GM04504 (cell line): ENCODE measurements around the gene GUCY1A2.

ENCODE experiments used
- DNase-seq: peaks from one replicate; pipeline ENCODE4 v3.0.0-alpha.2; 2012; ENCODE audit warnings: low read depth

The GUCY1A2 gene

DNA sequence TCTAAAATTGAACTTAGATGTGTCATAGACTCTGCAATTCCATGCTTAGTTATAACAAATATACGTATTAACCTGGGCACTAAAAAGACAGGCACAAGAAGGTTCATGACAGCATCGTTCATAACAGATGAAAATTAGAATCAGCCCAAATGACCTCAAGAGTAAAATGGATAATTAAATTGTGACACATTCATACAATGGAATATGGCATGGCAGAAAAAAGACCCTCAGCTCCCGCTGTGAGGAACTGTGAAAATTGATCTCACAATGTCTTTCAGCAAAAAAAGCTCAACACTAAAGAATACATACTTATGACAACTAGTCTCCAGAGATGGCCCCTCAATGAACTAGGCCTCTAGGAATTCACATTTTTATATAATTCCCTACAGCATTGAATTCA lies 386.0 kb downstream of the GUCY1A2 start:
- DNase-seq: no peak

DNA sequence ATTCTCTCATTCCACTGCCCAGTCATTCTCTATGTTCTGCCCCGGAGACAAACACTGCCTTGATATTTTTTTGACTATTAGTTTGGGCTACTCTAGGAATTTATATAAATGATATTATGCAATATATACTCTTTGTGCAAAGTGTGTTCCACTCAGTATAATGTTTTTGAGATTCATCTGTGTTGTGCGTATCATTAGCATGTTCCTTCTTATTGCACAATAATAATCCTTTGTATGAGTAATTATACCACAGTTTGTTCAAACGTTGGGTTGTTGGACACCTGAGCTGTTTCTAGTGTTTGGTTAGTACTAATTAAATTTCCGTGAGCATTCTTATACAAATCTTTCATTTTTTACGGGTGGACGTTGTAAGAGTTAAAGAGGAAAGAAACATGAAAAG lies 390.6 kb downstream of the GUCY1A2 start:
- no peak for DNase-seq

DNA sequence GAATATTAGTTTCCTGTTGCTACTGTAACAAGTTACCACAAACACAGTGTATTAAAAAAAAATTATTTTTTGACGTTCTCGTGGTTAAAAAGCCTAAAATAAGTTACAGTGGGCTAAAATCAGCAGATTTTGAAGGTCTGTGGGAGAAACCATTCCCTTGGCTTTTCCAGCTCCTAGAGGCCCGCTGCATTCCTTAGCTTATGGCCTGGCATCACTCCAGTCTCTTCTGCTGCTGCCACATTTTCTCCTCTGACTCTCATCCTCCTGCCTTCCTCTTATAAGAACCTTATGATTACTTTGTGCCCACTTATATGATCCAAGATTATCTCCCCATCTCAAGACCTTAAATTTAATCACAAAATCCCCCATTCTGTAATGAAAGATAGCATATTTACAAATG lies 392.7 kb downstream of the GUCY1A2 start:
- DNase-seq: no peak

DNA sequence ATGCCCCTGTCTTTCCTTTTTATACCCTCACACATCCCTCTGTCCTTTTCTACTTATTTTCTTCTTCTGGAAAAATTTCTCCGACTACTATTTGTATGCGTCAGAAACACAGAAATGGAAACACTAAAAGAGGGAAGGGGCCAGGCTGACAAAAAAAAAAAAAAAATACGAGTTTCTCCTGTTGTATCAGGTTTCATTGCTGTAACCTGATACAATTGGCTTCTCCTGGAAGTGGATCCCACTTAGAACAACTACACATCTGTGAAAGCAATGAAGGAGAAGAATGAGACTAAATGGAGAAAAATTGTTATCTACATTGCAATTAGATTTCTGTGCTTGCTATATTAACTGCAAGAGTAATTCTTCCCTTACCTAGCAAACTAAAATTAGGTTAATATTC lies 393.9 kb downstream of the GUCY1A2 start:
- DNase-seq: no peak
